ENCODE data around the gene PYM1. TPM values are rescaled to one million over a fixed set of nuclear protein-coding genes. Genes with fewer than 3 reads are reported as not detected.

PYM1 gene
- total RNA-seq (2014; rRNA removed; shearing (Covaris generic)), result 94.2 and 97.8 TPM in 2 replicates

- Histone ChIP-seq H3K27me3 (ENCODE audit: control insufficient read depth, insufficient read depth, low read length) (peaks cover 17% of the 10 kb centered on the region), H3K4me3 (ENCODE audit: insufficient read depth, low read depth, low read length) (peak within 1 kb of the TSS; percentile 92), H3K36me3 (replicated peaks; ENCODE audit: control insufficient read depth, insufficient read depth, low read length) (no peaks in the 10 kb centered on the region; the same call in 1 of the 2 replicates)
- DNase-seq, result peak; percentile 89
Measured at GRCh38 chr12:55927588-55928502, at the start of gene PYM1. Gene PYM1, minus strand, starts transcription at chr12:55927894. Its CDS starts 133 bp downstream, at chr12:55927761.

DNA sequence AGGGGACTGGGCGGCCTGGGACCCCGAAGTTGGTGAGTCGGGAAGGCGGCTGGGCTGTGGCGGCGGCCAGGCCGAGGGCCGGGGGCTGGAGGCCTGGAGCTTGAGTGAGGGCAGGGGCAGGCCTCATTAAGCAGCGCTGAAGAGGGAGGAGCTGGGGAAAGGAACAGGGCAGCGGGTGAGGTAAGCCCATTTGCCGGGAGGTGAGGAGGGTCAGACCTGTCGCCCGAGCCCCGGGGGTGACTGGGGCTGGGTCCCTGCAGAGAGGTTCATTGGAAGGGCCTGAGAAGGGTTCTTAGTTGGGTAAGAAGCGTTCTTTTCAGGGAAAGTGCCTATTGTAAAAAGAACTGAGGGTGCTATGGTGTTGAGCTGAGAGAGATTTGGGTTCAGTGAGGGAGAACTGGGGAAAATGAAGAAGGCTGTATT, 46.6 kb upstream of the PYM1 start:
- Histone ChIP-seq H3K36me3 (replicated peaks; ENCODE audit: control insufficient read depth, insufficient read depth, low read length) (peaks cover 10% of the 10 kb centered on the region), H3K27me3 (ENCODE audit: control insufficient read depth, insufficient read depth, low read length) (no peaks in the 10 kb centered on the region), H3K4me3 (ENCODE audit: insufficient read depth, low read depth, low read length) (peak overlapping the region; percentile 88)
- DNase-seq, result peak; percentile 80

DNA sequence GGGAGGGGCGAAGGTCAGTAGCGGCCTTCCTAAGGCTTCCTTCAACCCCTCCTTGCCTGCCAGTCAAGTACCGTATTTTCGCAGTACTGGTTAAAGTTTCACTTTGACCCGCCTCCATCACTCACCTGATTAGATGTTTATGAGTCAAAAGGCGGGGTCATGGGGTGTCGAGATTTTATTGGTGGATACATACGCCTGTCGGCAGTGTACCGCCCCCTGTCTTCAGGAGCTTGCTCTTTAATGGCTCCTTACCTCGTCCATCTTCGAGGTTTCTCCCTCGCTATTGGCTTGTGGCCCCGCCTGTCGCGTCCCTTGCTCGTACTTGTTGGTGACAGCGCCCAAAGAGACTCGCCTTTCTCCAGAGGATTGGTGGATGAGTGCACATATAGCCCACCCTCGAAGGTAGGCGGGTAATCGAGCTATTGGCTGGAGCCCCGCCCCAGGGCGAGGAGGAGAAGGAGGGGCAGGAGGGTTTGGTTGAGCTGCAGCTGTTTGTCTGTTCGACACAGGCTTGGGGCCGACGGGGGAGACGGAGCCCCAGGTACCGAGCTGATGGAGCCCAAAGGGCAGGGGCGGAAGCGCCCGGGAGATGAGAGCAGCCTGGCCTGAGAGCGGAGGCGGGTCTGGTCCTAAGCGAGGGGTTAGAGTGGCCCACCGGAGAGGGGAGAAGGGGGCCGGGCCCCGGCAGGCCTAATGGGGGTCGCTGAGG, 46.1 kb upstream of the PYM1 start, which contains the start of gene RAB5B:
Gene RAB5B (plus strand): TSS at position 480 of the 709 bp plus-strand sequence. CDS start 12,883 bp downstream, outside the sequence.
- H3K36me3 ChIP-seq (replicated peaks; ENCODE audit: control insufficient read depth, insufficient read depth, low read length), result peaks cover 10% of the 10 kb centered on the region
- peak within 1 kb of the TSS; percentile 88 for H3K4me3 ChIP-seq (ENCODE audit: insufficient read depth, low read depth, low read length)
- no peaks in the 10 kb centered on the region for H3K27me3 ChIP-seq (ENCODE audit: control insufficient read depth, insufficient read depth, low read length)
- peak; percentile 96 for DNase-seq

- DNase-seq, result no peak
- Histone ChIP-seq H3K36me3 (replicated peaks; ENCODE audit: control insufficient read depth, insufficient read depth, low read length) (peaks cover 12% of the 10 kb centered on the region), H3K4me3 (ENCODE audit: insufficient read depth, low read depth, low read length) (peak overlapping the region; percentile 39), H3K27me3 (ENCODE audit: control insufficient read depth, insufficient read depth, low read length) (no peaks in the 10 kb centered on the region)
Measured at GRCh38 chr12:55972911-55973598, 45.4 kb upstream of the PYM1 start.

GRCh38 chr12:55972456-55972855, 44.8 kb upstream of the PYM1 start:
- DNase-seq, result no peak
- Histone ChIP-seq H3K27me3 (ENCODE audit: control insufficient read depth, insufficient read depth, low read length) (no peaks in the 10 kb centered on the region), H3K4me3 (ENCODE audit: insufficient read depth, low read depth, low read length) (peak overlapping the region; percentile 39; the same call in 1 of the 2 replicates), H3K36me3 (replicated peaks; ENCODE audit: control insufficient read depth, insufficient read depth, low read length) (peaks cover 15% of the 10 kb centered on the region)

DNA sequence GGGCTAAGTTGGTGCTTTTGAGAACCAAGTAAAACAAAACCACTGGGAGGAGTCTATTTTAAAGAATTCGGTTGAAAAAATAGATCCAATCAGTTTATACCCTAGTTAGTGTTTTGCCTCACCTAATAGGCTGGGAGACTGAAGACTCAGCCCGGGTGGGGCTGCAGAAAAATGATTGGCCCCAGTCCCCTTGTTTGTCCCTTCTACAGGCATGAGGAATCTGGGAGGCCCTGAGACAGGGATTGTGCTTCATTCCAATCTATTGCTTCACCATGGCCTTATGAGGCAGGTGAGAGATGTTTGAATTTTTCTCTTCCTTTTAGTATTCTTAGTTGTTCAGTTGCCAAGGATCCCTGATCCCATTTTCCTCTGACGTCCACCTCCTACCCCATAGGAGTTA, 44.3 kb upstream of the PYM1 start:
- peaks cover 15% of the 10 kb centered on the region for H3K36me3 ChIP-seq (replicated peaks; ENCODE audit: control insufficient read depth, insufficient read depth, low read length)
- no peak overlapping the region for H3K4me3 ChIP-seq (ENCODE audit: insufficient read depth, low read depth, low read length)
- no peak for DNase-seq
- no peaks in the 10 kb centered on the region for H3K27me3 ChIP-seq (ENCODE audit: control insufficient read depth, insufficient read depth, low read length)

DNA sequence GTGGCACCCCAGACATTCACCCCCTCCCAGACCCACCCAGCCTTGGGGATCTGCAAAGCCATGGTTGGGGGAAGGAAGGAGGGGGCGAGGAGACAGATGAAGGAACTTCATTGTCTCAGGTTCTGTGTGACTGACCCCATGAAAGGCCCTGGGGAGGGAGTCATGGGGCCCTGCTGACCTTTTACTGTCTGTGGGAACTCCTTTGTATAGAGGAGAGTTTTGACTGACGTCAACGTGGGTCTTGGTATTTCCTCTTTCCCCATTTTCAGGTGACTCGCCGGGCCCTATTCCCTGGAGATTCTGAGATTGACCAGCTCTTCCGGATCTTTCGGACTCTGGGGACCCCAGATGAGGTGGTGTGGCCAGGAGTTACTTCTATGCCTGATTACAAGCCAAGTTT, 43.1 kb upstream of the PYM1 start:
- DNase-seq, result no peak
- peaks cover 15% of the 10 kb centered on the region for H3K36me3 ChIP-seq (replicated peaks; ENCODE audit: control insufficient read depth, insufficient read depth, low read length)
- no peaks in the 10 kb centered on the region for H3K27me3 ChIP-seq (ENCODE audit: control insufficient read depth, insufficient read depth, low read length)
- no peak overlapping the region for H3K4me3 ChIP-seq (ENCODE audit: insufficient read depth, low read depth, low read length)

GRCh38 chr12:55969356-55969755, 41.7 kb upstream of the PYM1 start:
- H3K36me3 ChIP-seq (replicated peaks; ENCODE audit: control insufficient read depth, insufficient read depth, low read length), result peaks cover 15% of the 10 kb centered on the region
- no peaks in the 10 kb centered on the region for H3K27me3 ChIP-seq (ENCODE audit: control insufficient read depth, insufficient read depth, low read length)
- no peak overlapping the region for H3K4me3 ChIP-seq (ENCODE audit: insufficient read depth, low read depth, low read length)
- no peak for DNase-seq

DNA sequence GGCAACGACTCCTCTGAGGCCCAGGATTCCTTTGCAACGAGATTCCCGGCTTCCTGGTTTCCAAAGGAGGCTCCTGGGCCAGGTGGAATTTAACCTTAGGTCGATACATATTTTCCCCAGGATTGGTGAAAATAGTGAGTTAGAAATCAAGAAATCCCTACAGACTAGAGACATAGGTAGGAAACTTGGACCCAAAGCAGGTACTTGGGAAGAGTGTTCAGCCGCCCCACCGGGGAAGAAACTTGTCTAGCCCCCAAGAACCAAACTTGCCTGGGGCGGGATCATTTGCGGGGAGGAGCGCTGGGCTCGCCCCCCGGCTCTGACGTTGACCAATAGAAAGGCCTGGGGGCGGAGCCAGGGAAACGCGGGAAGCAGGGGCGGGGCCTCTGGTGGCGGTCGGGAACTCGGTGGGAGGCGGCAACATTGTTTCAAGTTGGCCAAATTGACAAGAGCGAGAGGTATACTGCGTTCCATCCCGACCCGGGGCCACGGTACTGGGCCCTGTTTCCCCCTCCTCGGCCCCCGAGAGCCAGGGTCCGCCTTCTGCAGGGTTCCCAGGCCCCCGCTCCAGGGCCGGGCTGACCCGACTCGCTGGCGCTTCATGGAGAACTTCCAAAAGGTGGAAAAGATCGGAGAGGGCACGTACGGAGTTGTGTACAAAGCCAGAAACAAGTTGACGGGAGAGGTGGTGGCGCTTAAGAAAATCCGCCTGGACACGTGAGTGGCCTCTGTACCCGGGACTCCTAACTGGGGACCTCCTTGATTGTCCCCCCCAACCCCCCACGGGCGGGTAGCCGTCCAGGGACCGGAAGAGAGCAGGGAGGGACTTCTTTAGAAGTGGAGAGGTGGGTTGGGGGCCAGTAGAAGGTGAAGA, 39.0 kb upstream of the PYM1 start, which contains the start of gene CDK2:
Gene CDK2 (plus strand): TSS at position 423 of the 874 bp plus-strand sequence. CDS start 179 bp downstream, at position 602.
- Histone ChIP-seq H3K27me3 (ENCODE audit: control insufficient read depth, insufficient read depth, low read length) (no peaks in the 10 kb centered on the region), H3K4me3 (ENCODE audit: insufficient read depth, low read depth, low read length) (peak within 1 kb of the TSS; percentile 55), H3K36me3 (replicated peaks; ENCODE audit: control insufficient read depth, insufficient read depth, low read length) (peaks cover 13% of the 10 kb centered on the region)
- peak; percentile 96 for DNase-seq

DNA sequence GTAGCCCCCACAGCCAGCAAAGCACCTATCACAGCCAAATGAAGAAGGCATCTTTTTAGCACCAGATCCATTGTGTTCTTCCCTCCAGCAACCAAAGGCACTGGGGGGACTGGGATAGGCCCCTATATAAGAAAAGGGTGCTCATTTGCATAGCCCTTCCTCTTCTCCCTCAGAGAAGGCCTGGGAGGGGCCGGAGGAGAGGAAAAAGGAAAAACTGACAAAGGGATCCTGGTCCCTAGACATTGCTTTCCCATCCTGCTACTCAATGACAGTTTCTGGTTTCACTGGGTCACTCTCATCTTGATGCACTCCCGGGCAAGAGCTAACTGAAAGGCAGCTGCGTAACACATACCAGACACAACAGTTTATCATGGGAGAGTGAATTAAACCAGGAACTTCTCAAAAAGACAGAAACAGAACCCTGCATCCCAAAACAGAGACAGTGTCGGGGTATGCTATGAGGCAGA, 38.3 kb upstream of the PYM1 start, which contains the start of gene PMEL:
Gene PMEL (minus strand): TSS at position 102 of the 467 bp plus-strand sequence. CDS start 31 bp downstream, at position 71.
- H3K27me3 ChIP-seq (ENCODE audit: control insufficient read depth, insufficient read depth, low read length), result no peaks in the 10 kb centered on the region
- peaks cover 8% of the 10 kb centered on the region for H3K36me3 ChIP-seq (replicated peaks; ENCODE audit: control insufficient read depth, insufficient read depth, low read length)
- DNase-seq, result peak; percentile 81
- peak within 1 kb of the TSS; percentile 55 for H3K4me3 ChIP-seq (ENCODE audit: insufficient read depth, low read depth, low read length)

GRCh38 chr12:55965240-55965639, 37.5 kb upstream of the PYM1 start:
- Histone ChIP-seq H3K4me3 (ENCODE audit: insufficient read depth, low read depth, low read length) (peak overlapping the region; percentile 55; the same call in 1 of the 2 replicates), H3K36me3 (replicated peaks; ENCODE audit: control insufficient read depth, insufficient read depth, low read length) (peaks cover 8% of the 10 kb centered on the region), H3K27me3 (ENCODE audit: control insufficient read depth, insufficient read depth, low read length) (no peaks in the 10 kb centered on the region)
- peak; percentile 64 for DNase-seq

DNA sequence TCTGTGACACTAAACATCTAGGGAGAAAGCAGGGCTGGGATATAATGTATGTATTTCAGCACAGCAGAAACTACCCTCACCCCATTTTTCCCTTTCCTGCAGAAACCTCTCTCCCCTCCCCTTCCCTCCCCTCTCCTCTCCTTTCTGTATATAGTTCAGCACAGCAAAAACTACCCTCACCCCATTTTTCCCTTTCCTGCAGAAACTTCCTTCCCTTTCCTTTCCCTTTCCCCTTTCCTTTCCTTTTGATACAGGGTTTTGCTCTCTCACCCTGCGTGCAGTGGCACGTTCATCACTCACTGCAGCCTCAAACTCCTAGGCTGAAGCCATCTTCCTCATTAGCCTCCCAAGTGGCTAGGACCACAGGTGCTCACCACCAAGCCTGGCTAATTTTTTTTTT, 36.1 kb upstream of the PYM1 start:
- no peaks in the 10 kb centered on the region for H3K27me3 ChIP-seq (ENCODE audit: control insufficient read depth, insufficient read depth, low read length)
- peaks cover 5% of the 10 kb centered on the region for H3K36me3 ChIP-seq (replicated peaks; ENCODE audit: control insufficient read depth, insufficient read depth, low read length)
- DNase-seq, result no peak
- H3K4me3 ChIP-seq (ENCODE audit: insufficient read depth, low read depth, low read length), result no peak overlapping the region

DNA sequence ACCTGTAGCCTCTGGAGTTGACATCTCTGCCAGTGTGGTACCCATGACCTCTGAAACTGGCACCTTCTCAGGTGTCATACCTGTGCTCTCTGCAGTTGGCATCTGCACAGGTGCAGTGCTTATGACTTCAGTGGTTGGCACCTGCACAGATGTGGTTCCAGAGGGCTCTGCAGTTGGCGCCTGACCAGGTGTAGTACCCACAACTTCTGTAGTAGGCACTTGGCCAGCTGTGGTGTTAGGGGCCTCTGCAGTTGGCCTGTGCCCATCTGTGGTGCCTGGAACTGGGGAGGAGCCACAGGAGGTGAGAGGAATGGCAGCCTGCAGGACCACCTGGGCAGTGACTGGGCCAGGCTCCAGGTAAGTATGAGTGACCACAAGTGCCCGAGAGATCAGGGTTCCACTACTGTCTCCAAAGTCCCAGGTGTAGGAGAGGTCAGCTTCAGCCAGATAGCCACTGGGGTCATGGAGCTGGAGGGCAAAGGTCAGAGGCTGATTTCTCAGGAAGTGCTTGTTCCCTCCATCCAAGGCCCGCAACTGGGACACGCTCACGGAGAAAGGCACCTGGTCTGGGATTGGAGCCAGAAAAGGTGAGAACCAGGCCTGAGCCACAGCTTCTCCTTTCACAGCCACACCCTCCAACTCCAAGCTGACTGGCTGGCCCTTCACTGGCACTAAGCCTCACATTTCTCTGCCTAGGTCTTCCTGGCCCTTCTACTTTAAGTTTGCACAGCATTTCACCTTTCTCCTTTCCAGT, 29.6 kb upstream of the PYM1 start:
- H3K36me3 ChIP-seq (replicated peaks; ENCODE audit: control insufficient read depth, insufficient read depth, low read length), result peaks cover 5% of the 10 kb centered on the region
- no peak overlapping the region for H3K4me3 ChIP-seq (ENCODE audit: insufficient read depth, low read depth, low read length)
- H3K27me3 ChIP-seq (ENCODE audit: control insufficient read depth, insufficient read depth, low read length), result no peaks in the 10 kb centered on the region
- peak; percentile 6 for DNase-seq

All from H7 (cell line).